H1 (cell line): ENCODE measurements around the gene HIVEP3. TPM values are rescaled to one million over a fixed set of nuclear protein-coding genes. Genes with fewer than 3 reads are reported as not detected.

ENCODE experiments used
- CTCF ChIA-PET: fragments of 300-600 bp; sonication (Branson Sonifier 250); formaldehyde crosslinking; loops from one replicate; lab custom pipeline; 2021; ENCODE audit not compliant: partially characterized antibody; lab: Charles Lee
- POLR2A ChIA-PET: fragments of 300-600 bp; sonication (Branson Sonifier 250); formaldehyde crosslinking; loops from one replicate; lab custom pipeline; 2021; ENCODE audit warnings: inconsistent platforms; ENCODE audit not compliant: partially characterized antibody; lab: Charles Lee
- DNase-seq, 2 experiments: peaks; one replicate each; pipeline versions ENCODE4 v3.0.0 to v3.0.0-alpha.2; 2010 to 2022; ENCODE audit warnings: low spot score in 2 of 2, low read depth in 1 of 2, mixed read lengths in 1 of 2
- FAIRE-seq: peaks from 2 replicates; lab custom pipeline; 2011; peaks lifted over from hg19 to GRCh38; lab: Jason Lieb, UNC
- H2AFZ ChIP-seq: 2 replicates; pipeline ENCODE4 v1.8.1; 2012; ENCODE audit warnings: low read length, inconsistent platforms
- H2AK5ac ChIP-seq: 2 replicates; pipeline ENCODE4 v1.6.1; 2013; ENCODE audit warnings: low read depth, low read length
- H2BK120ac ChIP-seq: replicated peaks from 2 replicates; pipeline ENCODE3; 2013; ENCODE audit warnings: low read depth, low read length, inconsistent platforms
- H2BK12ac ChIP-seq: 2 replicates; pipeline ENCODE4 v1.6.1; 2013; ENCODE audit warnings: low read depth, low read length
- H2BK15ac ChIP-seq: 2 replicates; pipeline ENCODE4 v1.6.1; 2013; ENCODE audit warnings: low read length
- H2BK20ac ChIP-seq: 2 replicates; pipeline ENCODE4 v1.6.1; 2013; ENCODE audit warnings: low read length
- H2BK5ac ChIP-seq: 2 replicates; pipeline ENCODE4 v1.6.1; 2013; ENCODE audit warnings: low read depth, low read length
- H3K14ac ChIP-seq: 2 replicates; pipeline ENCODE4 v1.6.1; 2013; ENCODE audit warnings: inconsistent platforms; ENCODE audit not compliant: insufficient read length
- H3K18ac ChIP-seq: 2 replicates; pipeline ENCODE4 v1.6.1; 2013; ENCODE audit warnings: low read length; ENCODE audit errors: extremely low read depth
- H3K23ac ChIP-seq: 2 replicates; pipeline ENCODE4 v1.6.1; 2013; ENCODE audit warnings: inconsistent platforms; ENCODE audit not compliant: insufficient read length
- H3K23me2 ChIP-seq: 2 replicates; pipeline ENCODE4 v1.6.1; 2013; ENCODE audit warnings: low read depth, low read length
- H3K27ac ChIP-seq: 2 replicates; pipeline ENCODE4 v1.6.1; 2011; ENCODE audit warnings: low read depth, low read length, inconsistent platforms
- H3K27me3 ChIP-seq, 4 experiments: replicated peaks in 1 of 4; 1 replicate in 1 of 4; 2 replicates in 3 of 4; pipeline versions ENCODE4 v1.6.1 to v1.8.1; 2011 to 2013; ENCODE audit warnings: low read length in 3 of 4, mild to moderate bottlenecking in 3 of 4, inconsistent platforms in 2 of 4, mixed read lengths in 2 of 4, moderate library complexity in 1 of 4; ENCODE audit not compliant: control insufficient read depth in 3 of 4, insufficient read depth in 3 of 4; ENCODE audit errors: extremely low read depth in 1 of 4
- H3K36me3 ChIP-seq, 4 experiments: 2 replicates each; pipeline versions ENCODE4 v1.6.1 to v1.8.1; 2011 to 2013; ENCODE audit warnings: mild to moderate bottlenecking in 4 of 4, low read length in 3 of 4, moderate library complexity in 2 of 4, control low read depth in 1 of 4, inconsistent platforms in 1 of 4; ENCODE audit not compliant: insufficient read depth in 4 of 4, control insufficient read depth in 2 of 4
- H3K4ac ChIP-seq: replicated peaks from 2 replicates; pipeline ENCODE3; 2013; ENCODE audit warnings: low read length, low read depth, mixed read lengths, inconsistent platforms; ENCODE audit not compliant: insufficient read length
- H3K4me1 ChIP-seq, 4 experiments: replicated peaks in 1 of 4; 1 replicate in 1 of 4; 2 replicates in 3 of 4; pipeline versions ENCODE4 v1.6.1 to v1.8.1; 2011 to 2013; ENCODE audit warnings: low read length in 3 of 4, inconsistent platforms in 2 of 4, mixed read lengths in 1 of 4; ENCODE audit not compliant: insufficient read depth in 4 of 4, control insufficient read depth in 3 of 4
- H3K4me2 ChIP-seq, 2 experiments: 2 replicates each; pipeline versions ENCODE4 v1.6.1 to v1.8.1; 2011 to 2013; ENCODE audit warnings: low read depth in 2 of 2, low read length in 2 of 2, control low read depth in 1 of 2, inconsistent platforms in 1 of 2, mild to moderate bottlenecking in 1 of 2; ENCODE audit not compliant: insufficient read depth in 1 of 2
- H3K4me3 ChIP-seq, 4 experiments: fragments of 200-600, 300-600 bp in 1 of 4; sonication (generic), shearing (Covaris generic), sonication (Bioruptor Twin) in 1 of 4; 2 replicates each; pipeline versions ENCODE4 v1.5.1 to v1.8.1; 2011 to 2016; ENCODE audit warnings: low read length in 4 of 4, low read depth in 3 of 4, control low read depth in 2 of 4, inconsistent platforms in 2 of 4, mild to moderate bottlenecking in 2 of 4, mixed read lengths in 1 of 4, moderate library complexity in 1 of 4; ENCODE audit not compliant: insufficient read depth in 2 of 4; ENCODE audit errors: extremely low read depth in 1 of 4
- H3K56ac ChIP-seq: replicated peaks from 2 replicates; pipeline ENCODE3; 2013; ENCODE audit warnings: low read depth, mild to moderate bottlenecking, mixed read lengths, low read length, inconsistent platforms; ENCODE audit not compliant: insufficient read length
- H3K79me1 ChIP-seq: 2 replicates; pipeline ENCODE4 v1.6.1; 2013; ENCODE audit warnings: low read depth, low read length, control low read depth
- H3K79me2 ChIP-seq, 2 experiments: 2 replicates each; pipeline versions ENCODE4 v1.6.1 to v1.8.1; 2012 to 2013; ENCODE audit warnings: low read length in 2 of 2, mild to moderate bottlenecking in 2 of 2, inconsistent platforms in 1 of 2; ENCODE audit not compliant: insufficient read depth in 2 of 2, control insufficient read depth in 1 of 2
- H3K9ac ChIP-seq, 4 experiments: replicated peaks in 1 of 4; 1 replicate in 1 of 4; 2 replicates in 3 of 4; pipeline versions ENCODE4 v1.6.1 to v1.8.1; 2011 to 2013; ENCODE audit warnings: low read depth in 3 of 4, low read length in 3 of 4, control low read depth in 2 of 4, mild to moderate bottlenecking in 2 of 4, moderate library complexity in 2 of 4, inconsistent platforms in 1 of 4; ENCODE audit errors: extremely low read depth in 1 of 4
- H3K9me3 ChIP-seq, 2 experiments: 2 replicates each; pipeline versions ENCODE4 v1.6.1 to v1.8.1; 2012 to 2013; ENCODE audit warnings: mild to moderate bottlenecking in 2 of 2, moderate library complexity in 2 of 2, control low read depth in 1 of 2, inconsistent platforms in 1 of 2, low read depth in 1 of 2, low read length in 1 of 2, mixed read lengths in 1 of 2; ENCODE audit not compliant: insufficient read depth in 2 of 2
- H4K20me1 ChIP-seq, 2 experiments: replicated peaks in 1 of 2; 2 replicates each; pipeline versions ENCODE3 to v1.8.1; 2011 to 2013; ENCODE audit warnings: inconsistent platforms in 2 of 2, low read length in 2 of 2, mild to moderate bottlenecking in 1 of 2; ENCODE audit not compliant: insufficient read depth in 2 of 2, control insufficient read depth in 1 of 2
- H4K5ac ChIP-seq: 2 replicates; pipeline ENCODE4 v1.6.1; 2013; ENCODE audit warnings: low read length, low read depth, mixed read lengths, inconsistent platforms; ENCODE audit not compliant: insufficient read length
- H4K8ac ChIP-seq: 2 replicates; pipeline ENCODE4 v1.8.0; 2013; ENCODE audit warnings: mild to moderate bottlenecking, moderate library complexity, low read length, inconsistent platforms; ENCODE audit not compliant: insufficient read depth; ENCODE audit errors: extremely low read depth
- H4K91ac ChIP-seq: replicated peaks from 2 replicates; pipeline ENCODE3; 2013; ENCODE audit warnings: low read length, mixed read lengths, inconsistent platforms; ENCODE audit not compliant: insufficient read length
- E2F6 ChIP-seq: IDR thresholded peaks from 2 replicates; pipeline ENCODE4 v1.6.1; 2012; ENCODE audit warnings: inconsistent platforms
- KDM1A ChIP-seq: fragments of 200-600, 300-600 bp; sonication (generic); IDR thresholded peaks from 2 replicates; pipeline ENCODE4 v1.7.1; 2016; ENCODE audit warnings: mild to moderate bottlenecking, low read length, borderline replicate concordance
- WGBS, 2 experiments: shearing (Covaris generic) in 1 of 2; methylation state at CpG; one replicate each; pipeline versions ENCODE4 v1.1.6 to v1.1.7; 2013 to 2015; ENCODE audit warnings: low lambda C conversion rate in 2 of 2, mixed read lengths in 2 of 2, inconsistent platforms in 1 of 2, low coverage in 1 of 2, missing lambda C conversion rate in 1 of 2; ENCODE audit not compliant: insufficient replicate concordance in 2 of 2, insufficient coverage in 1 of 2, insufficient read length in 1 of 2; ENCODE audit errors: extremely low coverage in 1 of 2, missing lambda C conversion rate in 1 of 2; 5-methylcytosine and 5-hydroxymethylcytosine counted together
- polyA plus RNA-seq, 7 experiments: library from polyadenylated mRNA; depleted of rRNA in 3 of 7; stranded (reverse) in 5 of 7; unstranded in 2 of 7; fragments of >200 nt in 5 of 7; fragments of 200-250 nt in 2 of 7; gene quantifications; 1 replicate in 5 of 7; 2 replicates in 1 of 7; 4 replicates in 1 of 7; pipeline versions ENCODE4 v1.2.1 to v1.2.3, GENCODE V29; 2011 to 2013; ENCODE audit warnings: missing spikeins in 2 of 7, mixed read lengths in 2 of 7
- total RNA-seq: library from RNA; stranded (reverse); fragmentation: NEBNext Ultra II Directional; extraction: Animal tissue kit (Norgen Biotek cat#: 25700); gene quantifications from 2 replicates; pipeline ENCODE4 v1.2.1, GENCODE V29; 2021

The HIVEP3 gene
- total and polyA plus RNA-seq, 2 of the 8 experiments (the other 6 are each of a cell fraction or from before 2014, with no cell fraction given): 0.24 to 0.69 TPM

GRCh38 chr1:41905093-41905675, 13.5 kb downstream of the HIVEP3 start:
- H3K9ac ChIP-seq: no peak overlapping the region
- no peak overlapping the region for H4K5ac ChIP-seq
- no peak overlapping the region for H3K4ac ChIP-seq
- 87% methylated on average over 1 of the region's 1 CpG; no CpG with 5 or more reads in 1 of the 2 experiments for WGBS, 2 experiments
- FAIRE-seq: no peak
- H3K4me3 ChIP-seq: no peak overlapping the region
- H2BK20ac ChIP-seq: no peak overlapping the region
- H3K56ac ChIP-seq: no peak overlapping the region
- no peak overlapping the region for H3K23ac ChIP-seq
- no peak overlapping the region for H2BK120ac ChIP-seq
- no peaks in the 10 kb centered on the region for H3K79me2 ChIP-seq
- no peak overlapping the region for H3K27ac ChIP-seq
- TF ChIP-seq E2F6 (no peak), KDM1A (no peak)
- no peaks in the 10 kb centered on the region for H3K23me2 ChIP-seq
- no peak overlapping the region for H2BK12ac ChIP-seq
- H3K9me3 ChIP-seq: no peaks in the 10 kb centered on the region
- no peaks in the 10 kb centered on the region for H3K79me1 ChIP-seq
- H4K8ac ChIP-seq: no peak overlapping the region
- DNase-seq: no peak
- no peaks in the 10 kb centered on the region for H3K36me3 ChIP-seq
- H3K4me1 ChIP-seq: peaks cover 0 to 3% (median under 1%) of the 10 kb centered on the region in 4 experiments; a peak in 3 of 7 replicates
- no peaks in the 10 kb centered on the region for H4K20me1 ChIP-seq
- no peak overlapping the region for H3K18ac ChIP-seq
- ChIA-PET POLR2A (no interaction called here), CTCF (no interaction called here)
- H3K27me3 ChIP-seq: no peaks in the 10 kb centered on the region
- H3K14ac ChIP-seq: no peak overlapping the region
- H2AK5ac ChIP-seq: no peak overlapping the region
- no peak overlapping the region for H2AFZ ChIP-seq
- no peak overlapping the region for H3K4me2 ChIP-seq
- no peak overlapping the region for H2BK5ac ChIP-seq
- H2BK15ac ChIP-seq: no peak overlapping the region
- H4K91ac ChIP-seq: no peak overlapping the region
